HepG2 (cell line): ENCODE results near the gene DCC. TPM values are rescaled to one million over a fixed set of nuclear protein-coding genes. Genes with fewer than 3 reads are reported as not detected.

Experiments
- ATAC-seq: fragments of 200-7000 bp; cut with Tn5 transposase; 3 replicates; pipeline ENCODE4 v1.9.1; 2020; ENCODE audit warnings: mild to moderate bottlenecking, moderate library complexity
- BruUV-seq: library from RNA; stranded (reverse); fragments of 400-500 nt; replicated peaks from 2 replicates; lab custom pipeline; 2021; lab: Mats Ljungman, UMichigan
- CTCF ChIA-PET: fragments of 300-600 bp; formaldehyde crosslinking; extraction: SDS; loops from one replicate; lab custom pipeline; 2021; ENCODE audit warnings: low total read pairs, inconsistent platforms, low intra/inter-chr PET ratio; lab: Yijun Ruan, JAX
- POLR2A ChIA-PET: fragments of 350-600 bp; sonication (Branson Sonifier 250); formaldehyde crosslinking; loops from one replicate; lab custom pipeline; 2020; ENCODE audit warnings: antibody characterized with exemption, inconsistent platforms; lab: Yijun Ruan, JAX
- DNase-seq: peaks from one replicate; pipeline ENCODE4 v3.0.0-alpha.2; 2015; ENCODE audit warnings: low spot score
- FAIRE-seq: peaks from 3 replicates; lab custom pipeline; 2011; peaks lifted over from hg19 to GRCh38; lab: Jason Lieb, UNC
- H2AFZ ChIP-seq: one replicate; pipeline ENCODE4 v1.6.1; 2011; ENCODE audit warnings: low read length, inconsistent platforms
- H3K27ac ChIP-seq: fragments of 300-600 bp; 3 replicates; pipeline ENCODE4 v1.8.0; 2011; ENCODE audit warnings: mixed run types, mild to moderate bottlenecking, mixed read lengths, low read length, inconsistent platforms; ENCODE audit not compliant: insufficient read depth; ENCODE audit errors: extremely low read length
- H3K27me3 ChIP-seq, 2 experiments: fragments of 200-600 bp in 1 of 2; 2 replicates in 1 of 2; 3 replicates in 1 of 2; pipeline versions ENCODE4 v1.6.0 to v1.8.0; 2011; ENCODE audit warnings: low read length in 2 of 2, mild to moderate bottlenecking in 2 of 2, moderate library complexity in 2 of 2, inconsistent platforms in 1 of 2; ENCODE audit not compliant: insufficient read depth in 2 of 2, control insufficient read depth in 1 of 2
- H3K36me3 ChIP-seq, 2 experiments: fragments of 200-600 bp in 1 of 2; replicated peaks in 1 of 2; 2 replicates in 1 of 2; 3 replicates in 1 of 2; pipeline versions ENCODE4 v1.5.1 to v1.8.0; 2011; ENCODE audit warnings: low read length in 2 of 2, inconsistent platforms in 1 of 2; ENCODE audit not compliant: insufficient read depth in 2 of 2, control insufficient read depth in 1 of 2
- H3K4me1 ChIP-seq: 2 replicates; pipeline ENCODE4 v1.5.1; 2012; ENCODE audit warnings: low read length, inconsistent platforms; ENCODE audit not compliant: insufficient read depth
- H3K4me2 ChIP-seq: 2 replicates; pipeline ENCODE4 v1.6.0; 2011; ENCODE audit warnings: low read depth, low read length, inconsistent platforms
- H3K4me3 ChIP-seq, 3 experiments: fragments of 200-600 bp in 1 of 3; sonication (generic), shearing (Covaris generic) in 1 of 3; replicated peaks in 1 of 3; 2 replicates each; pipeline ENCODE4 v1.5.1; 2011 to 2016; ENCODE audit warnings: low read length in 3 of 3, inconsistent platforms in 2 of 3, low read depth in 2 of 3, mild to moderate bottlenecking in 2 of 3, control low read depth in 1 of 3, mixed read lengths in 1 of 3; ENCODE audit not compliant: insufficient read depth in 1 of 3
- H3K79me2 ChIP-seq: one replicate; pipeline ENCODE4 v1.6.1; 2011; ENCODE audit warnings: low read length, inconsistent platforms; ENCODE audit not compliant: insufficient read depth
- H3K9ac ChIP-seq: 2 replicates; pipeline ENCODE4 v1.6.0; 2011; ENCODE audit warnings: mild to moderate bottlenecking, low read depth, low read length, inconsistent platforms; ENCODE audit not compliant: insufficient read depth
- H3K9me3 ChIP-seq: 2 replicates; pipeline ENCODE4 v1.5.1; 2012; ENCODE audit warnings: mild to moderate bottlenecking, low read length
- H4K20me1 ChIP-seq: 2 replicates; pipeline ENCODE4 v1.6.0; 2011; ENCODE audit warnings: inconsistent platforms, mild to moderate bottlenecking, low read length, moderate library complexity; ENCODE audit not compliant: insufficient read depth
- NFRKB ChIP-seq: fragments of 450-650 bp; IDR thresholded peaks from 2 replicates; pipeline ENCODE4 v1.6.1; 2017
- PTBP1 ChIP-seq: fragments of 200-400 bp; formaldehyde crosslinking; IDR thresholded peaks from 2 replicates; pipeline ENCODE4 v1.6.1; 2018; ENCODE audit warnings: low read length, low read depth; ENCODE audit not compliant: poor library complexity, severe bottlenecking
- ZKSCAN8 ChIP-seq: IDR thresholded peaks from 2 replicates; pipeline ENCODE4 v1.6.1; 2016; ENCODE audit warnings: borderline replicate concordance, missing genetic modification reagents, missing compliant biosample characterization
- ZNF205 ChIP-seq: IDR thresholded peaks from 2 replicates; pipeline ENCODE4 v1.6.1; 2018; ENCODE audit warnings: missing biosample characterization, missing genetic modification reagents
- ZNF274 ChIP-seq: sonication (generic); formaldehyde crosslinking; IDR thresholded peaks from 2 replicates; pipeline ENCODE4 v1.5.1; 2020; ENCODE audit warnings: mild to moderate bottlenecking, missing genetic modification reagents
- ZNF839 ChIP-seq: sonication (generic); formaldehyde crosslinking; IDR thresholded peaks from 2 replicates; pipeline ENCODE4 v1.4.0; 2020; ENCODE audit warnings: missing genetic modification reagents, mild to moderate bottlenecking, borderline replicate concordance
- WGBS: methylation state at CpG from one replicate; pipeline ENCODE4 v1.1.6; 2017; ENCODE audit warnings: low lambda C conversion rate; 5-methylcytosine and 5-hydroxymethylcytosine counted together
- in situ Hi-C: cut with HindIII; loops from 2 replicates; pipeline ENCODE4 v1.10.0; 2017; ENCODE audit warnings: low pct_unique_long_range_greater_than_20kb; ENCODE audit not compliant: extremely low pct_ligation_motif_present
- intact Hi-C: fragments of 100-400 bp; cut with micrococcal nuclease; formaldehyde crosslinking; loops from one replicate; pipeline ENCODE4 v1.10.0; 2022; ENCODE audit not compliant: unreplicated experiment
- polyA plus RNA-seq, 8 experiments: library from polyadenylated mRNA; depleted of rRNA in 3 of 8; stranded (reverse) in 7 of 8; unstranded in 1 of 8; fragments of >200 nt; fragmentation: Illumina TruSeq in 4 of 8; extraction: Trizol in 4 of 8; gene quantifications; 2 replicates each; pipeline versions ENCODE4 v1.2.1 to v1.2.3, GENCODE V29; 2011 to 2016; ENCODE audit warnings: low read depth in 4 of 8, missing spikeins in 1 of 8, mixed read lengths in 1 of 8; ENCODE audit not compliant: insufficient read depth in 1 of 8
- total RNA-seq, 5 experiments: library from RNA; depleted of rRNA; stranded (reverse); fragments of >200 nt; fragmentation: Illumina TruSeq; extraction: Trizol; gene quantifications; 2 replicates each; pipeline ENCODE4 v1.2.3, GENCODE V29; 2016; ENCODE audit warnings: low read depth in 1 of 5
- TF ChIP-seq, protein P1 (sequence below): sonication (generic); formaldehyde crosslinking; IDR thresholded peaks from 2 replicates; pipeline ENCODE4 v1.8.0; 2022; ENCODE audit warnings: missing genetic modification reagents, mild to moderate bottlenecking, inconsistent platforms, borderline replicate concordance
- TF ChIP-seq, protein P2 (sequence below): sonication (generic); formaldehyde crosslinking; IDR thresholded peaks from 2 replicates; pipeline ENCODE4 v1.4.0; 2020; ENCODE audit warnings: missing genetic modification reagents
- TF ChIP-seq, protein P3 (sequence below): sonication (generic); formaldehyde crosslinking; IDR thresholded peaks from 2 replicates; pipeline ENCODE4 v1.4.0; 2020; ENCODE audit warnings: missing genetic modification reagents, borderline replicate concordance

The DCC gene
- total and polyA plus RNA-seq, 2 of the 13 experiments (the other 11 are each of a cell fraction or from before 2014, with no cell fraction given): not detected

DNA sequence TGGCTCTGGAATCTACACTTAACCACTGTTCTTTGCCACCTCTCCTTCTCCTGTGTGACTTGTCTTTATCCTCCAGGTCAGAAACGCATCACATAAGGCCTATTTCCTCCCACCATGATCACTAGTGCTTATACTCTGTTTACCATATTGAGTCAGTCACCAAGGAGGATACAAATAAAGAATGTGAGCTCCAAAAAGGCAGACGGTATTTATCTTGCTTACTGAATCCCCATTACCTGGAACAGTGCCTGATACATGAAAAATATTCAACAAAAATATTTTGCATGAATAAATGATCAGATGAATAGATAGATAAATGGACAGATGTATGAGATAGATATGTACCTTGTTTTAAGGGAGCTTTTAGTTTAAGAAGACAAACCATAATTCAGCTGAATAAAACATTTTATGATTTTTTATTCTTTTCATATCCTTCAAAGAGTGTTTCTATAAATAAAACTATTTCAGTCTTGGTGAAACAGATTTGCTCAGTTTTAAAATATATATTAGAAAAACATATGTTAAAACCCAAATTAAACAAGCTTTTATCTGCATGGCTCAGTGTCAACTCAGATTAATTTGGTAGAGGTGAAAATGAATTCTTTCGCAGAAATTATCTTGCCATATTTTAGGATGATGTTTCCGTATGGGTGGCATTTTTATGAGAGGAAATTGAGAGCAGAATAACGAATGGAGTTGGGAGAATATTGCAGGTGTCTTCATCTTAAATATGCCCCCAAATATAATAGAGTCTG lies 799.9 kb downstream of the DCC start:
- H3K27me3 ChIP-seq: no peaks in the 10 kb centered on the region
- CTCF ChIA-PET: no interaction called here
- in situ Hi-C loops: no loop called here
- FAIRE-seq: no peak
- intact Hi-C loops: no loop called here
- no peak for ATAC-seq
- no peaks in the 10 kb centered on the region for H3K4me1 ChIP-seq
- no peaks in the 10 kb centered on the region for H4K20me1 ChIP-seq
- no peaks in the 10 kb centered on the region; the same call in 1 of the 2 replicates for H3K9me3 ChIP-seq
- H3K27ac ChIP-seq: no peak overlapping the region
- H2AFZ ChIP-seq: no peak overlapping the region
- H3K36me3 ChIP-seq: no peaks in the 10 kb centered on the region
- no peak for DNase-seq
- POLR2A ChIA-PET: no interaction called here
- no TSS peak for BruUV-seq
- H3K4me2 ChIP-seq: no peak overlapping the region
- TF ChIP-seq, protein P1, sequence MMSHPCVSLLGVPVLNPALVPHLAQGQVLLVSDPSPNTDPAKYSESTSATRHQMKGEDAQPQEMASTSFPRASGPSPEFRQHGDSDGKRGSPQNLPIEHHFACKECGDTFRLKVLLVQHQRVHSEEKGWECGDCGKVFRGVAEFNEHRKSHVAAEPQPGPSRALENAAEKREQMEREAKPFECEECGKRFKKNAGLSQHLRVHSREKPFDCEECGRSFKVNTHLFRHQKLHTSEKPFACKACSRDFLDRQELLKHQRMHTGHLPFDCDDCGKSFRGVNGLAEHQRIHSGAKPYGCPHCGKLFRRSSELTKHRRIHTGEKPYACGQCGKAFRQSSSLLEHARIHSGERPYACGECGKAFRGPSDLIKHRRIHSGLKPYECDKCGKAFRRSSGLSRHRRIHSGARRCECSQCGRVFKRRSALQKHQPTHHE (CRISPR knock-in tag): no peak
- TF ChIP-seq ZKSCAN8 (CRISPR knock-in tag): no peak
- H3K79me2 ChIP-seq: no peaks in the 10 kb centered on the region
- no peak overlapping the region for H3K9ac ChIP-seq
- no peak overlapping the region for H3K4me3 ChIP-seq
- WGBS: 3% methylated on average over 5 of the region's 5 CpGs

DNA sequence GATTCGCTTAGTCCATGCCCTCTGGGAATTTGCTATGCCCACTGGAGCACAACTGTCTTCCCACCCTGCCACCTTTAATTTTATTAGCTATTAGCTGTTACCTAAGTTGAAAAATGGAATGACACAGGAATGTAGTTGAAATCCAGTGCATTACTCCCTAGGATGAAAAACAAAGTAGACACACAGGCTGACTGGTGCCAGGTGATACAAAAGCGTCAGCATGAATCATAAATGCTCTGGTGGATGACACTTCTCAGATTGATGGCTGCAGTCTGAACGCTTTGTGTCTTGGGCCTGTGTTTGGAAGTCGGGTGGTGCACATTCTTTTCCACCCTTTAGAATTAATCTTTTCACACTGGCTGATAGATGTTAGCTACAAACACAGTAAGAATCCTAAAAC lies 802.0 kb downstream of the DCC start:
- no peak for FAIRE-seq
- Histone ChIP-seq H3K9me3 (no peaks in the 10 kb centered on the region; the same call in 1 of the 2 replicates), H3K27ac (no peak overlapping the region), H2AFZ (no peak overlapping the region), H3K27me3 (no peaks in the 10 kb centered on the region; a peak in 1 of 5 replicates), H3K4me2 (no peak overlapping the region), H3K9ac (no peak overlapping the region), H3K4me1 (no peaks in the 10 kb centered on the region), H3K79me2 (no peaks in the 10 kb centered on the region), H3K4me3 (no peak overlapping the region), H4K20me1 (no peaks in the 10 kb centered on the region), H3K36me3 (no peaks in the 10 kb centered on the region)
- 6% methylated on average over 4 of the region's 4 CpGs for WGBS
- intact Hi-C loops (no loop called here), in situ Hi-C loops (no loop called here)
- no peak for TF ChIP-seq ZNF205 (CRISPR knock-in tag)
- TF ChIP-seq, protein P2, sequence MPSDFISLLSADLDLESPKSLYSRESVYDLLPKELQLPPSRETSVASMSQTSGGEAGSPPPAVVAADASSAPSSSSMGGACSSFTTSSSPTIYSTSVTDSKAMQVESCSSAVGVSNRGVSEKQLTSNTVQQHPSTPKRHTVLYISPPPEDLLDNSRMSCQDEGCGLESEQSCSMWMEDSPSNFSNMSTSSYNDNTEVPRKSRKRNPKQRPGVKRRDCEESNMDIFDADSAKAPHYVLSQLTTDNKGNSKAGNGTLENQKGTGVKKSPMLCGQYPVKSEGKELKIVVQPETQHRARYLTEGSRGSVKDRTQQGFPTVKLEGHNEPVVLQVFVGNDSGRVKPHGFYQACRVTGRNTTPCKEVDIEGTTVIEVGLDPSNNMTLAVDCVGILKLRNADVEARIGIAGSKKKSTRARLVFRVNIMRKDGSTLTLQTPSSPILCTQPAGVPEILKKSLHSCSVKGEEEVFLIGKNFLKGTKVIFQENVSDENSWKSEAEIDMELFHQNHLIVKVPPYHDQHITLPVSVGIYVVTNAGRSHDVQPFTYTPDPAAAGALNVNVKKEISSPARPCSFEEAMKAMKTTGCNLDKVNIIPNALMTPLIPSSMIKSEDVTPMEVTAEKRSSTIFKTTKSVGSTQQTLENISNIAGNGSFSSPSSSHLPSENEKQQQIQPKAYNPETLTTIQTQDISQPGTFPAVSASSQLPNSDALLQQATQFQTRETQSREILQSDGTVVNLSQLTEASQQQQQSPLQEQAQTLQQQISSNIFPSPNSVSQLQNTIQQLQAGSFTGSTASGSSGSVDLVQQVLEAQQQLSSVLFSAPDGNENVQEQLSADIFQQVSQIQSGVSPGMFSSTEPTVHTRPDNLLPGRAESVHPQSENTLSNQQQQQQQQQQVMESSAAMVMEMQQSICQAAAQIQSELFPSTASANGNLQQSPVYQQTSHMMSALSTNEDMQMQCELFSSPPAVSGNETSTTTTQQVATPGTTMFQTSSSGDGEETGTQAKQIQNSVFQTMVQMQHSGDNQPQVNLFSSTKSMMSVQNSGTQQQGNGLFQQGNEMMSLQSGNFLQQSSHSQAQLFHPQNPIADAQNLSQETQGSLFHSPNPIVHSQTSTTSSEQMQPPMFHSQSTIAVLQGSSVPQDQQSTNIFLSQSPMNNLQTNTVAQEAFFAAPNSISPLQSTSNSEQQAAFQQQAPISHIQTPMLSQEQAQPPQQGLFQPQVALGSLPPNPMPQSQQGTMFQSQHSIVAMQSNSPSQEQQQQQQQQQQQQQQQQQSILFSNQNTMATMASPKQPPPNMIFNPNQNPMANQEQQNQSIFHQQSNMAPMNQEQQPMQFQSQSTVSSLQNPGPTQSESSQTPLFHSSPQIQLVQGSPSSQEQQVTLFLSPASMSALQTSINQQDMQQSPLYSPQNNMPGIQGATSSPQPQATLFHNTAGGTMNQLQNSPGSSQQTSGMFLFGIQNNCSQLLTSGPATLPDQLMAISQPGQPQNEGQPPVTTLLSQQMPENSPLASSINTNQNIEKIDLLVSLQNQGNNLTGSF: no peak
- no peak for TF ChIP-seq ZNF839 (CRISPR knock-in tag)
- no peak for TF ChIP-seq NFRKB
- TF ChIP-seq ZNF274 (CRISPR knock-in tag): no peak
- TF ChIP-seq, protein P3, sequence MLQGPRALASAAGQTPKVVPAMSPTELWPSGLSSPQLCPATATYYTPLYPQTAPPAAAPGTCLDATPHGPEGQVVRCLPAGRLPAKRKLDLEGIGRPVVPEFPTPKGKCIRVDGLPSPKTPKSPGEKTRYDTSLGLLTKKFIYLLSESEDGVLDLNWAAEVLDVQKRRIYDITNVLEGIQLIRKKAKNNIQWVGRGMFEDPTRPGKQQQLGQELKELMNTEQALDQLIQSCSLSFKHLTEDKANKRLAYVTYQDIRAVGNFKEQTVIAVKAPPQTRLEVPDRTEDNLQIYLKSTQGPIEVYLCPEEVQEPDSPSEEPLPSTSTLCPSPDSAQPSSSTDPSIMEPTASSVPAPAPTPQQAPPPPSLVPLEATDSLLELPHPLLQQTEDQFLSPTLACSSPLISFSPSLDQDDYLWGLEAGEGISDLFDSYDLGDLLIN (CRISPR knock-in tag): no peak
- TF ChIP-seq PTBP1: no peak
- ATAC-seq: no peak
- POLR2A ChIA-PET: no interaction called here
- CTCF ChIA-PET: no interaction called here
- BruUV-seq: no TSS peak
- no peak for DNase-seq
